GM19328 (cell line): ENCODE results near the gene WFDC1.

ENCODE experiments used
- ATAC-seq: cut with Tn5 transposase; IDR thresholded peaks from one replicate; pipeline ENCODE4 v1.9.1; 2021; ENCODE audit warnings: mild to moderate bottlenecking, moderate library complexity; ENCODE audit not compliant: unreplicated experiment

WFDC1 gene

DNA sequence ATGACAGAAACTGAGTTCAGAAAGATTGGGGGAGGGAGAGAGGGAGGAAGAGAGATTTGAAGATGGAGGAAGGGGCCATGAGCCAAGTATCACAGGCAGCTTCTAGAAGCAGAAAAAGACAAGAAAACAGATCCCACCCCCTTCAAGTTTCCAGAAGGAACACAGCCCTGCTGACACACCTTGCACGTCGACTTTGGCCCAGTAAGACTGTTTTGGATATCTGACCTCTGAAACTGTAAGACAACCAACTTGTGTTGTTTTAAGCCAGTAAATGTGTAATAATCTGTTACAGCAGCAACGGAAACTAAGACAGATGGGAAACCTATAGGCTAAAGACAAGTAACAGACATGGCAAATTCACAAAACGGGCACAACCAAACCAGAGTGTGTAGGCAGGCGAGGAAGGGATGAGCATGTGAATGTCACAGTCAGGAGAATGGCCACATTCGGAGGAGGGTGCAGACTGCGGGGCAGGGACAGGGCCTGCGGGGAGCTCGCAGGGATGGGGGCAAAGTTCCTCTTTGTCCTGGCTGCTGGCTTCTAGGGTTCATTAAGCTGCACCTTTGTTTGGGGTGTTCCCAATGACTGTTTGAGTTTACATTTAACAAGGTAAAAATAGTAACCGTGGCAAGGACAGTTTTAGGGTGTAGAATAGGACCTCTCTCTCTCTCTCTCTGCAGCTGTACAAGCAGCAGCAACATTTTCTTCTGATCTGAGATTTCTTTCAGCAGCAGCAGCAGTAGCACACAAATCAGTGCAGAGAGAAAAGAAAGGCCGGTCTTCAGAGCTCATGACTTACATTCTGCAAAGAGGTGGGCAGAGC is 55.4 kb downstream of the WFDC1 start:
- ATAC-seq, result no peak

DNA sequence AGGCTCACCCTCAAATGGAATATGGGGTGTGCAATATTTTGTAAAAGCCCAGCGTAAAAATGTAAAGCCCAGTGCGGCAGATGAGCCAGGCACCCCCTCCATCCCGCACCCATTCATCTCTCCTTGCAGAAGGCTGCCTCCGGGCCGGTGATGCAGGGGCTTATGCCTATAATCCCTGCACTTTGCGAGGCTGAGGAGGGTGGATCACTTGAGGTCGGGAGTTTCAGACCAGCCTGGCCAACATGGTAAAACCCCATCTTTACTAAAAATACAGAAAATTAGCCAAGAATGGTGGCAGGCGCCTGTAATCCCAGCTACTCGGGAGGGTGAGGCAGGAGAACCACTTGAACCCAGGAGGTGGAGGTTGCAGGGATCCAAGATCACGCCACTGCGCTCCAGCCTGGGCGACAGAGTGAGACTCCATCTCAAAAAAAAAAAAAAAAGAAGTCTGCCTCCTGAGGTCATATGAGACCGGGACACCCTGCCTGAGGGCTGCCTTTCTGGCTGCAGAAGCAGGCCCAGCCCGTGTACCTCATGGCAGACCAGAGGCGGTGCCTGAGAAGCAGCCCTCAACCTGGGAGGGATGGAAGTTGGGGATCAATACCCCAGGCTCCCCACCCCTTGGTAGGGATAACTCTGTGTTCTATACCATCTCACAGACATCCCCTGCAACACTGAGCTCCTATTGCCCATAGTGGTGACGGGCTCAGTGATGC is 56.2 kb downstream of the WFDC1 start:
- no peak for ATAC-seq

DNA sequence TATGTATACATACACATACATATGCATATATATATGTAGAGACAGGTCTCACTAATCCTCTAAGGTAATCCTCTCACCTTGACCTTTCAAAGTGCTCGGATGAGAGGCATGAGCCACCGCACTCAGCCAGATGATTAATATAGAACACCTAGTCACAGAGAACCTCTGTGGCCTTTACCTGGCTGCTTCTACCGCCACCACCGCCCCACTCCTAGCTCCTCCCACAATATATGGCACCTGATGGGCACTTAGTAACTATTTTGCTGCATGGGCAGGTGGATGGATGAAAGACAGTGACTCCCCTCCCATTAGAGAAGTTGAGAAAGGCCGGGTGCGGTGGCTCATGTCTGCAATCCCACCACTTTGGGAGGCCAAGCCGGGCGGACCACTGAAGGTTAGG is 57.0 kb downstream of the WFDC1 start:
- ATAC-seq, result no peak

DNA sequence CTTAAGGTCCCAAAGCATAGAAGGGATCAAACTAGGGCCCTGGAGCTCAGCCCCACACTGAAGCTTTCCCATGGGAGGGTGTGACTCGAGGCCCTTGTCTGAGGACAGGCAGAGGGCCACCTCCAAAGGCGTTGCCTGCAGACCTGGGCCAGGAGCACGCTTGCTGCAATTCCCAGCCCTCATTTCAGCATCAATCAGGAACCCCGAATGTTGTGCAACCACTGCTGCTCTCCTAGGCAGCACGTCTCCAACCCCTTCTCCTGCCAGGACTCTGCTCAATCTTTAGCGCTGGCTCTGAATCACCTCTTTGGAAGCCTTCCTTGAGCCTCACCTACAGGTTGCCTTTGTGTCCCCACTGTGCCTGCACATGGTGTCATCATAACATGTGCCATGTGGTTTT is 59.6 kb downstream of the WFDC1 start:
- no peak for ATAC-seq

DNA sequence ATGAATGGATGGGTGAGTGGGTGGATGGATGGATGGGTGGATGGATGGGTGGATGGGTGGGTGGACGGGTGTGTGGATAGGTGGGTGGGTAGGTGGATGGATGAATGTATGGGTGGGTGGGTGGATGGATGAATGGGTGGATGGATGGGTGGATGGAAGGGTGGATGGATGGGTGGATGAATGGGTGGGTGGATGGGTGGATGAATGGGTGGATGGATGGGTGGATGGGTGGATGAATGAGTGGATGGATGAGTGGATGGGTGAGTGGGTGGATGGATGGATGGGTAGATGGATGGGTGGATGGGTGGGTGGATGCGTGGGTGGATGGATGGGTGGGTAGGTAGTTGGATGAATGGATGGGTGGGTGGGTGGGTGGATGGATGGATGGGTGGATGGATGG is 60.5 kb downstream of the WFDC1 start:
- ATAC-seq, result no peak

DNA sequence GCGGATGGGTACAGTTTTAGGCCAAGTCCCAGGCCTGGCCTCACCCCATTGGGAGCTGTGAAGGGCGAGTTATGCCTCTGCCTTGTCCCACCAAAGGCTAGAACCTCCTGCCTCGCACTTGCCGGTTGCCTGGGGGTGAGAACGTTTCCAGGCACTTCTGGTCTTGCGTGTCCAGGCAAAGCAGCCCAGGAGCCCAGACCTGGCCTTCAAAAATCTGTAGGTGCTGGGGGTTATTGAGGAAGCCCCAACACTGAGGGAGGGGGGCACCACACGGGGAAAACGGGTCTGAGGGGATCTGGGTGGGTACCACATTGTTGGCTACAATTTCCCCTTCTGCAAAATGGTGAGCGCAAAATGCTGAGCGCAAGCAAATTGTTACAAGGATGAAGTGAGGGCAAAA is 61.5 kb downstream of the WFDC1 start:
- ATAC-seq, result no peak

DNA sequence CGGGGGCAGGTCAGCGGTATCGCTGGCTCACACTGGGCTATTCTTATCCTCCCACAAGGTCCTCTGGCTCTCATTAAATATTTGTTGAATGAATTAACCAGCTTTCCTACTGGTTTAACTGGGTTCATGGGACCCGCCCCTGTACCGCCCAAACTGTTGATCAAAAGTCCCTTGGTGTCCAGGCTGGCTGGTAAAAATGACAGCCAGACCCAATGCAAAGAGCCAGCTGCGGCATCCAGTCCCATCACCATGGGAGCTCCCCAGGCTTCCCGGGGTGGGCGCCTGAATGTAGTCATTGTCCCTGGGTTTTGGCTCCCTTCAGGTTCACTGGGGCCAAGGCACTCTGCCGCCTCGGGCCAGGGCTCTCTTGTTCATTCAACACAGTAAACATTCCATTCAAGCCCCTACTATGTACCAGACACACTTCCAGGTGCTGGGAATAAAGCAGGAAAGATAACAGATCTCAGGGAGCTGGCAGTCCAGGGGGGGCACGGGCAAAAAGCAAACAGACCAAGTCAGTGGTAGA is 62.0 kb downstream of the WFDC1 start:
- no peak for ATAC-seq

DNA sequence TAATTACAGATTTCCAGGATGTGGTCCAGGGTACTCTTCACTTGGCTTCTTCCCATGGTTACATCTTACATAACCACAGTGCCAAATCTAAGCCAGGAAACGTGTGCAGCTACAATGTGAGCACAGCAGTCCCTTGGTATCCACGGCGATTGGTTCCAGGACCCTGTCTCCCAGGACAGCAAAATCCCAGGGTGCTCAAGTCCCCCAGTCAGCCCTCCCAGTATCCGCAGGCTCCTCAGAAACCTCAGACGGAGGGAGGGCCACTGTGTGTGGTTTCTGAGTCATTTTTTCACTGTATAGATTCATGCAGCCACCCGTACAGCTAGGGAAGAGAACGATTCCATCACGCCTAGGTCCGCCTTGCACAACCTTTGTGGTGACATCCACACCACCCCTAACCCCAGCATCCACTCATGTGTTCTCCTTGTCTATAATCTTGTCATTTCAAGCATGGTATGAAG is 62.5 kb downstream of the WFDC1 start:
- no peak for ATAC-seq

DNA sequence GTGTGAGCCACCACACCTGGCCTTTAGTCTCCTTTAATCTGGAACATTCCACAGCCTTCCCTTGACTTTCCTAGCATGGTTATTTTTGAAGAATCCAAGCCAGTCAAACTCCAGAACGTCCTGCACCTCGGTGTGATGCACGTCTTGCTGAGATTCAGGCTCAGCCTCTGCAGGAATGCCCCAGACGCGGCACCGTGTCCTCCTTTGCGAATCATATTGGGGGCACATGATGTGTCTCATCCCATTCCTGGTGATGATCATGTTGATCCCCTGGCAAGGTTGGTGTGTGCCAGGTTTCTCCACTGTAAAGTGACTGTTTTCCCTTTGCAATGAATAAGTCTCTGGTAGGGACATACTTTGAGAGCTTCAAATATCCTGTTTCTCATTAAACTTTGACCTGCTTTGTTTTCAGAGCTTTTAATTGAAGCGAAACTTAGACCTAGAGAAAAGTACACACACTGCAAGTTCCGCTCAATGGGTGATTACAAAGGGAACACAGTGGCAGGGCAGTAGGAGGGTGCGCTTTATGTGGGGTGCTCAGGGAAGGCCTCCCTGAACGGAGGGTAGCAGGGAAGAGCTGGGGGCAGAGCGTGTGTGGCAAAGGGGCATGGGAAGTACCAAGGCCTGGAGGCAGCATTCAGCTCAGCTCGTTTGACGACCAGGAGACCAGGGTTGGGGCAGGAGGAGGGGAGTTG is 64.1 kb downstream of the WFDC1 start:
- ATAC-seq, result no peak

DNA sequence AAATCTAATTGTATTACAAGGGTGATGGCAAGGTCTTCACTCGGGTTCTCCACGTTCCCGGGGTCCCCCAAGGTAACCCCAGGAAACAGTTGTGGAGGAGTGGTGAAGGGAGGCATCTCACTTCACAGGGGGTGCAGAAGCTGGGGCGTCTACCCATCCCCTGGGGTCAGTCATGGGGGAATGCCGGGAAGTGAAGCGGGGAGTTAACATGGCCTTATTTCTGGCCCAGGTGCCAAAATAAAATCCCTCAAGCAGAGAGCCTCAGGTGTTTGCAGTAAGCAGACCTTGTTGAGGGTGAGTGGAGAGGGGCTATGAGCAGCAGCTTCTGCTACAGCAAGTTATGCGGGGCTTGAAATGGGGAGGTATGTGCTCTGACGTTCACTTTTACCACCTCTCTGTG is 64.6 kb downstream of the WFDC1 start:
- ATAC-seq, result no peak

DNA sequence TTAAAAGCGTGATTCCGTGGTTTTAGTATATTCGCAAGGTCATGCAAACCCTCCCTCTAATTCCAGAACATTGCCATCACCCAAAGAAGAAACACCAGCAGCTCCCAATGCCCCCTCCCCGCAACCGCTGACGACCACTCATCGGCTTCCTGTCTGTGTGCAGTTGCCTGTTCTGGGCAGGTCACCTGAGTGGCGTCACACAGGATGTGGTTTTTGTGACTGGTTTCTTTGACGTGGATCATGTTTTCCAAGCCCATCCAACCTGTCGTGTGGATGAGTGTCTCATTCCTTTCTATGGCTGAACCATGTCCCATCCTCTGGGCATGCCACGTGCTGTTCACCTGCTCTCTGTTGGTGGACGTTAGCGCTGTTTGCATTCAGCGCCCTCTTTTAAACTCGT is 65.5 kb downstream of the WFDC1 start:
- no peak for ATAC-seq

DNA sequence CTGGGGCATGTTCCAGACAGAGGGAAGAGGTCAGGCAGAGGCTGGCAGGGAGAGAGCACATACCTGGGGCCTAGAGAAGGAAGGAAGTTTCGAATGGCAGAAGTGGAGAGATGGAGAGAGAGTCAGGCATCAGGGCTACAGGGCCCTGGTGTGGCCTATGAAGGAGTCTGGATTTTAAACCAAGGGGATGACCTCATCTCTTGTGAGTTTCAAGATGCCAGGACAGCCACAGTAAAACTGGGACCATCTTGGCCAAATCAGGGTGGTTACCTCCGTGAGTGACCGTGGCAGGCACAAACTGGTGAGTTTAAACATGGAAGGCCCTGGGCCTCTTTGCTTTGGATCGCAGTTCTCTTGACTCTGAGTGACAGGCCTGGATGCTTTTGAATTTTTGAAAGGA is 66.1 kb downstream of the WFDC1 start:
- ATAC-seq, result no peak

DNA sequence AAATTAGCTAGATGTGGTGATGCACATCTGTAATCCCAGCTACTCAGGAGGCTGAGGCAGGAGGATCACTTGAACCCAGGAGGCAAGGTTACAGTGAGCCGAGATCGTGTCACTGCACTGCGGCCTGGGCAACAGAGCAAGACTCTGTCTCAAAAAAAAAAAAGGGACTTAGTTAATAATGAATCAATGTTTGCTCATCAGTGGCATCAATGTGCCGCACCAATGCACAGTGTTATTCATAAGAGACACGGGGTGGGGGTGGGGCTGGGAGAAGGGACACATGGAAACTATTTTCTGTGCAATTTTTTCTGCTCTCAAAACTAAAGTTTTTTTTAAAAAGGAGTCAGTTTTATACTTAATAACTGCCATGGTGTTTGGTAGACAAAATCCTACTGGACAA is 66.9 kb downstream of the WFDC1 start:
- ATAC-seq, result no peak

DNA sequence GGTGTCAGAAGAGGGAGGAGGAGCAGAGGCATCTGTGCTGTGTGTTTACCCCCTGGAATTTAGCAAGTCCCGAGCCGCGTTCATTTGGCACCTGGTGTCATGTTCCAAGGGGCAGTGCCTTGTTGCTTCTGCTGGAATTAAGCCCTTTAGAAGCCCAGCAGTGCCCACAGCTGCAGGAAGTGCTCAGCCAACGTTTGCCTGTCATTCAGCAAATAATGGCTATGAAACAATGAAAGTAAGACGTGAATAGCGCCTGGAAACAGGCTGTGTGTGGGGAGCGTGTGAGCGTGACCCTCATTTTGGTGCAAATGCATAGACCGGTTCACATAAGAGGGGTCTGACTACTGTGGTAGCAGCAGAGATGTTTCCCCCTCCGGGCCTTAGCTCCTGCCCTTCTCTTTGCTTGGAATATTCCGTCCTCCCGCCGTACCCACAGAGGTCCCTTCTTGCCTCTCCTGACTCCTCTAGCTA is 67.8 kb downstream of the WFDC1 start:
- ATAC-seq, result no peak

DNA sequence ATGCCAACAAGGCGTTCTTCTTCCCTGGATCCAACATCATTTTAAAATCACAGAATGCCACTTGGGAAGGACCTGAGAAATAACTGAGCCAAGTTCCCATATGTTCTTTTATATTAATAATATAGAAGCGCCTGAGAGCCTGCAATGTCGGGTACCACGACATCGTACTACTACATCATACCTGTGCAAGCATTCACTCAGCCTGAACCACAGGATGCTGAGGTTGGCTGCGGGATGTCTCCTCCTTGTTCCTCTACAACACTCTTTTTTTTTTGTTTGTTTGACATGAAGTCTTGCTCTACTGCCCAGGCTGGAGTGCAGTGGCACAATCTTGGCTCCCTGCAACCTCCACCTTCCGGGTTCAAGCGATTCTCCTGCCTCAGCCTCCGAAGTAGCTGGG is 71.5 kb downstream of the WFDC1 start:
- ATAC-seq, result no peak

DNA sequence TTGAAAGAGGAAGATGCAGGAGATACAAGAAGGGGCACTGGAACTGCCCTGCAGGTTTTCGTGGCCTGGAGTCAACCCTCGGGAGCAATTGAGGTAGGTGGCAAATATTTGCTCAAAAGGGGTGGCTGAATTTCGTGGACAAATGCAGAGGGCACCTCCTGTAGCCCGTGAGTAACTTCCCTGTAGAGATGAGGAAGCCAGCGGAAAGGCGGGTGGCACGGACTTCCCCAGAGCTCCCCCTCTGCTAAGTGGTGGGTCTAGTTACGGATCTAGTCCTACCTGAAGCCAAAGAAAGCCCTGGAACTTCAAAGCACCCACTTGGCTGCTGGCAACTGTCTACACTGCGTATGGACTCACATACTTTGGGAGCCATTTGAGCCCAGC is 72.6 kb downstream of the WFDC1 start:
- no peak for ATAC-seq

DNA sequence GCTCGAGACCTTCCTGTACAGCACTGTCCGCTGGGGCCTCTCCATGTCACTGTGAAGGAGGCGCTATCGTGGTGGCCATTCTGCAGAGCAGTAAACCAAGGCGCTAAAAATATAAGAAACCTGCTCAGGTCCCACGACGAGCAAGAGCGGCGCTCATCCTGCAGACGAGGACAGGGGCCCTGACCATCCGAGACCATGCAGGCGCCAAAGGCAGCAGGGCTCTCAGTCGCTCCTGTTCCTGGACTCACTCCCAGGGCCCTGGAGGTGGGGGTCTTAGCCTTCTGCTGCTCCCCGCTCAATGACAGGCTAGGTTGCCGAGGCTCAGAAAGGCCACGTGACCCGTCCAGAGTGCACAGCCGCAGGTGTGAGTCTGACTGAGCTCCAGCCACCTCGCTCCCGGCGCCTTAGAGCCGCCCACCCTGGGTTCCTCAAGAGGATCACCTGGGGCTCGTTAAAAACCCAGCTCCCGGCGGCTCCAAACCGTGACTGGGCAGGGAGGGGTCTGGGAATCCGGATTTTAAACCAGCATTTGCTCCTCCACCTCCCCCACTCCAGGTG is 73.2 kb downstream of the WFDC1 start:
- ATAC-seq, result no peak

DNA sequence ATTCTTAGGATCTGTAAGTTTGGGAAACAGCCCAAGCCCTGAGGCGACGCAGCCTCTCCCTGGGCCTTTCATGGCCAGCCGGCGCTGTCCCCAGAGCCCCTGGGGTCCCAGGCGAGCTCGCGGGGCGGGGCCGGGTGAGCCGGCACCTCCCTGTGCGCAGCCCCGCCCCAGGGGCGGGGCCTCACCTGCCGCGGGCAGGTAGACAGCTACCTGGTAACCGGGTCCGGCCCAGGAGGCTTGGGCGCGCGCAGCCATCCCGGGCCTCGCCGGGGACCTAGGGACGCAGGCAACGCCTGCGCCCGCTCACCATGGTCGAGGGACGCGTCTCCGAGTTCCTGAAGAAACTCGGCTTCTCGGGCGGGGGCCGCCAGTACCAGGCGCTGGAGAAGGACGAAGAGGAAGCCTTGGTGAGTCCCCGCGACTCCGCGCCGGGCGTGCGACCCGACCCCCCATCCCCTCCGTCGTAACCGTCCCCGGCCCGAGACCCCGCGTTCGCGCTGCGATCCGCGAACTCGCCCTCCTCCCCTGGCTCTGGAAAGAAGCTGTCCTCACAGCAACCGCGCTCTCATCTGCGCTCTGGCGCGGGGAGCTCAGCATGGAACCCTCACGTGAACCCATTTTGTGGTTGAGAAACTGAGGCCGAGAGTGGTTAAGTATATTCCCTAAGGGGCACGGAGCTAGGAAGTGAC is 73.8 kb downstream of the WFDC1 start, which contains the start of gene ATP2C2:
ATP2C2 (plus strand) TSS at position 231 of the 689 bp plus-strand sequence; CDS start at position 309, 78 bp downstream.
- no peak for ATAC-seq

DNA sequence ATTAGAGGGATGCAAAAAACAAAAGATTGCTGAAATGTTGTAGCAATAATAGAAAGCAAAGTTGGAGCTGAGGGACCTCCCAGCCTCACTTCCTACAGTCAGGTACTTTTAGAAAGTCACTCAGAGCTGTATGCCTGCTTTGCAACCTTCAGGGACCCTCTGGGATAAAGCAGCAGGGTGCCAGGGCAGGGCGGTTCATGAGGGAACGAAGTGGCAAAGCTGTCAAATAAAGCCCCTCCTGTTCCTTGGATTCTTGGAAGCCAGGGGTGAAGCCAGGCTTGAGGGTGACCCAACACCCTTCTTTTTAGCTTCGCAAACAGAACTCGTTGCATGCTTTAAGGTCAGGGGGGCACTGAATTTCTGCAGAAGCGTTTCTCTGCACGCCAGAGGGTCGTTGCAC is 74.4 kb downstream of the WFDC1 start:
- no peak for ATAC-seq

DNA sequence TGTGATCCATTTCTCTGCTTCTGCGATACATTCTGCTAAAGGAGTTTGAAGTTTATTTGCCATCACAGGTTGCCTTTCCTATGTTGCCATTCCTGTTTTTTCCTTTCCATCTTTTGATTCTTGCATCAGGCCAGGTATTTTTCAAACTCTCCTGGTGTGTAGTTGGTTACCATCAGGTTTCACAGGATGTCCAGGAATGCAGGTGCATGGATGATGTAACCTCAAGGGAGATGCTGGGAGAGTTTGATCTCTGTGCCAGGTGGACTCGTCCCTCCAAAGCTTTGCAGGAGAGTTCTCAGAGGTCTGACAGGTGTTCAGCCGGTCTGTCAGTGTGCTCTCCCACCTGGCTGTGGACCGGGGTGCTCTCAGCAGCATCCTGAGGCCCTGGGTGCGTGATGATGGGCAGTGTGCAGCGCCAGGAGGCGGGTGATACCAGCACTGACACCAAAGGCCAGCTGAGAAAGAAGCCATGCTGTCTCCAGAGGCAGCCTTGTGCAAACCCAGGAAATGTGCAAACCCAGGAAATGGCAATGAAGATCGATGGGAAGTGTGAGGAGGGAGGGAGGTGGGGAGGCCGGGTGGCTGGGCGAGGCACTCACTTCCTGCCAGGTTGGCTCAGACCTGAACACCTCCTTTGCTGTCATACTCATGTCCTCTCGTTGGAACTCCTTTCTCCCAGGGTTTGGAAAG is 75.4 kb downstream of the WFDC1 start:
- no peak for ATAC-seq
